HG02970 (cell line): Measurements from ENCODE around the gene KIF25.

Source experiments
- ATAC-seq: cut with Tn5 transposase; IDR thresholded peaks from one replicate; pipeline ENCODE4 v1.9.1; 2021; ENCODE audit warnings: mild to moderate bottlenecking, moderate library complexity, moderate number of reproducible peaks; ENCODE audit not compliant: unreplicated experiment, low FRiP score

KIF25 gene

GRCh38 chr6:168015482-168016175, 18.2 kb downstream of the KIF25 start:
- ATAC-seq, result no peak

- ATAC-seq, result no peak
These were observed 18.7 kb downstream of the KIF25 start for GRCh38 chr6:168016176-168016620.

DNA sequence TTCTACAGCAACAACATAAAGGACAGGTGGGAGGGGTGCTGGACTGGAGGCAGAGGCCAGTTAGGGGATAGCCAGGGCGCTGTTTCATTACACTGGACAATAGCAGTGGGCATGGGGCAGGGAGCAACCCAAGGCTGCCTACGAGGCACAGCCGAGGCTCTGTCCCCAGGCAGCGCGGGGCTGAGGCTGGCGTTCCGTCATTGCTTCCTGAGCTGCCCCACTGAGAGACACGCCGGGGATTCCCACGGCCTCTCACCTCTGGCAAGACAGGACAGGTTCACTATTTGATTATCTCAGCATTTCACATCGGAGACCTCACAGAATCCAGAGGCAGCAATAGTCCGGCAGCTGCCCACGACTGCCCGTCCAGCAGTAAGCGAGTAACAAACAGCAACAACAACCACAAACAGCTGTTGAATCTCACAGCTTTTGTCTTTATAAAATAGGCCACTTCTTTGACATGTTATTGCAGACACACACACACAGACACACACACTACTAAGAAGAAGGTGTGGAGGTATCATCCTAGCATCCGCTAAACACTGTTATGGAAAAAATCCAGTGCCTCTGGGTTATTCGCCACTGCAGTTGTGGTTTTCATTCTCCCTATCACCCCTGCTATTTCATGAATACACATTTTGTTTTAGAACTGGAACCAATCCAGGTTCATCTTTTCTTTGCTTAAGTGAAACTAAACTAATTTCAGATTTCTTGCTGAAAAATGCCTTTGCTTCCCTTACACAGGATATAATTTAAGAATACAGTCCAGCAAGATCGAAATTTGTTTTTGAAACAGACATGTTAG, 19.5 kb downstream of the KIF25 start:
- ATAC-seq, result no peak

DNA sequence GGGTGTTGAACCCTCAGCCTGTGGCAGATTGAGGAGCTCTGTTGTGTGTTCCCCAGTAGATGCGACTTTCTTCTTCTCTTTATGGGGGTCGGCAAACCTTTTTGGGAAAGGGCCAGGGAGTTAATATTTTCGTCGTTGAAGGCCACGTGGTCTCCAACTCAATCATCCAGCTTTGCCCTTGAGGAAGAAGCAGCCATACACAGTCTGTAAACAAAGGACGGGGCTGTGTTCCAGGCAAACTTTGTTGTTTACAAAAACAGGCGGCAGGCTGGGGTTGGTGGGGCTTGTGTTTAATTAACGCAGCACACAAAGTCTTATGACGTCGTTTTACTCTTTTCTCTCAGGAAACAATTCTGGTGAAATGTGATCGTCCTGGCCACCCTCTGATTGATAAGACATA, 20.2 kb downstream of the KIF25 start:
- ATAC-seq, result no peak

- ATAC-seq, result no peak
These were observed 21.2 kb downstream of the KIF25 start for GRCh38 chr6:168018664-168019063.

DNA sequence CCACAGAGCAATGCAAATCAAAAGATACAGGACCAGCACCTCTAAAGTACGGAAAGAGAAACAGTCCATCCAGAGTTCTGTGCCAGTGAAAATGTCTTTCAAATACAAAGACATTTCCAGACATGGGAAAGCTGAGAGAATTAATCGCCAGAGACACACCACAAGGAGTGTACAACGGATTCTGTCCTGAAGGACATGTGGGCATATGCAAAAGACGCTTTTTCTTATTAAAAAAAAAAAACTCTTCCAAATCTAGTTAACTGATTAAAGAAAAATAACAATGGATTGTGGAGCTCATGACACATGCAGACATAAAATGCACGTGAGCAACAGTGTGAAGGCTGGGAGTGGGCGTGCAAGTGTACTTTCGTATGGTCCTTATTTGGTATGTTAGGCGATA, 22.8 kb downstream of the KIF25 start:
- ATAC-seq, result no peak

DNA sequence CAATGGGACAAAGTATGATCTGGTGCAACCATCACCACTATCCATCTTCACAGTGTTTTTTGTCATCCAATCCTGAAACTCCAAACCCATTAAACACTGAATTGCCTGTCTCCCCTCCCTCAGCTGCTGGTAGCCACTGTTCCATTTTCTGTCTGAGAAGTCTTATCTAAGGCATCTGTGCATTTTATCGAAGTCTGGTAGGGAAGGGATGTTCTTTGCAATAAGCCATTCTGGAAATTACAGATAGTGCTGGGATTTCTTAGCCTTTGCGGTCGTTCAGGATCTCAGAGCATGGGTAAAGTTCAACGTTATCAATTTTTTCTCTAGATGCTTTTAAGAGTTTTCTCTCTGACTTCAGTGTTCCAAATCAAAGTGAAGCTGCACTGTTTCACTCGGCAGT, 24.1 kb downstream of the KIF25 start:
- ATAC-seq, result no peak

DNA sequence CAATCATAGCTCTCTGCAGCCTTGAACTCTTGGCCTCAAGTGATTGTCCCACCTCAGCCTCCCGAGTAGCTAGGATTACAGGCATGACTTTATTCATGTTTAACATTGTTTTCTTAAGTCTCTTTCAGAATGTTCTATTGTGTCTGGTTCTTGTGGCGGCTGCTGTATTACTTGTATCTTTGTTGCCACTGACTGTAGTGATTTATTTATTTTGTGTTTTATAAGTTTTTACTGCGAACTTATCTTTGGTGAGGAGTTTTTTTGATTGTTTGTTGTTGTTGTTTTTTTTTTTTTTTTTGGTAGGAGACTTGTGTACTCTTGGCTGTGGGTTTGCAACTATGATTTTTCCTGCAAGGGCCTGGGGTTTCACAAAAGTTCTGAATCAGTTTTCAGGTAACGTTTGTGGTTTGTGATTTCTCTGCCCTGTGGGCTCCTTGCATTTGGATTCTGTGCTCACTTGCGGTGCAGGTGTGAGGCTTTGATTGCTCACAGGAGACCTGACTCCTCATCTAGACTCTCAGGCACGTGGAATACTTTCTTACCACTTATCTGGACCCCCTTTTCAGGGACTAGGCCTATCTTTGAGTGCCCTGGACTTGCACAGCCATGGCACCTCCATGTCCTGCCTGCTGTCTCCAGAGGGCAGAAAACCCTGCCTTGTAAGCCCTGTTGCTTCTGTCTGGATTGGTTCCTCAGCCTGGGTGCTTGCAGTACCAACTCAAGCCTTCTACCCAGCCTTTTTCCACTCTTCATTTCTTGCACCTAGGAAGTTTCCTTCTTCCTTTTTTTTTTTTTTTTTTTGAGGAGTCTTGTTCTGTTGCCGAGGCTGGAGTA, 25.2 kb downstream of the KIF25 start:
- ATAC-seq, result no peak

DNA sequence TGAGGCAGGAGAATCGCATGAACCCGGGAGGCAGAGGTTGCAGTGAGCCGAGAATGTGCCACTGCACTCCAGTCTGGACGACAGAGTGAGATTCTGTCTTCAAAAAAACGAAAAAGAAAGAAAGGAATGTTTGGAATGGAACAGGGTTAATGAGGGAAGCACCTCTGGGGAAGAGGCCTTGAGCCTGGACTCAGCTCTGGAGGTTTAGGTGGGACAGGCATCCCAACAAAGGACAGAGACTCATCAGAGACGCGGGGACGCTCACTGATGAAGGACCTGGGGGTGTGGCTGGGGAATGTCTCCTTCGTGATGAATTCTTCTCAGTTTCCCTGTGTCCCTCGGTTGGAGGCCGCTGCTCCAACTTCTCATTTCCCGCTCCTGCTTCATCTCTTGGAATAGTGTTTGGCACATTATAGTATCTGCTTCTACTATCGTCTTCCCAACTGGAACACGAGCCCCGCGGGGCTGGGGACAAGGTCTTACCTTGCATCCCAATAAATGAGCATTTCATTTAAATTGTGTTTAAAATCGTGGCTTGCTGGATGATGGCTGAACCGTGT, 27.6 kb downstream of the KIF25 start:
- ATAC-seq, result no peak

GRCh38 chr6:168025831-168026710, 28.6 kb downstream of the KIF25 start:
- no peak for ATAC-seq

DNA sequence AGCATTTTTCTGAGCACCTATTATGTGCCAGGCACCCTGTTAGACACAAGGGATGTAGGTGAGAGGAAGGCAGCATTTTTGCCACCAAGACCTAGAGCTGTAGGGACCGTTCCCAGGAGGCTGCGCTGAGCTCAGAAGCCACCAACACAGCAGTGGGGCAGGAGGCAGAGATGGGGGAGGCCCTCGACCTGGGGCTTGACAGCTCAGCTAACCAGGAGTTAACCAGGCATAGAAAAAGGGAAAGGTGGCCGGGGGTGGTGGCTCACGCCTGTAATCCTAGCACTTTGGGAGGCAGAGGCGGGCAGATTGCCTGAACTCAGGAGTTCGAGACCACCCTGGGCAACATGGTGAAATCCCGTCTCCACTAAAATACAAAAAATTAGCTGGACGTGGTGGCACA, 29.5 kb downstream of the KIF25 start:
- no peak for ATAC-seq

GRCh38 chr6:168027521-168027920, 30.1 kb downstream of the KIF25 start:
- ATAC-seq, result no peak

GRCh38 chr6:168028181-168028580, 30.7 kb downstream of the KIF25 start:
- ATAC-seq, result no peak

- no peak for ATAC-seq
These were observed 32.2 kb downstream of the KIF25 start for GRCh38 chr6:168029459-168030217.

DNA sequence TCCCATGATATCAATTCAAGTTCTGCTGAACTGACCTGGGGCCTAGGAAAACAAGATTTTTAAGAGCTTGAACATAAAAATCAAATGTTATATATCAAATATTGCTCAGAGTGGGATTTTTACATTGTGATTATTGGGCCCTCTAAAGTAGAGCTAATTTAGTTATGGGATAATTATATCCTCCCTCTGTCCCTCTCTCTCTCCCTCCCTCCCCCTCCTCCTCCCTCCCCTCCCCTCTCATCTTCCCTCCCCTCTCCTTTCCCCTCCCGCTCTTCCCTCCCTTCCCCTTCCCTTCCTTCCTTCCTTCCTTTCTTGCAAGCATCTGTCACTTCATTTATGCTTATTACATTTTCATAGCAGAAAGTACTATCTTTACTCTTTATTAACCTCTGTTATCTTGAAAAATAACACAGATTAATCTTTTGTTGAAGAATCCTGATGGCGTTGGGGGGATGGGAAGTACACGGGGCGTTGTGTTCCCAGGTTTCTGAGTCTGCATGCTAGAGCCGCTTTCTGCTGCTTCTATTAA, 32.8 kb downstream of the KIF25 start:
- ATAC-seq, result no peak

GRCh38 chr6:168030908-168031307, 33.4 kb downstream of the KIF25 start:
- no peak for ATAC-seq

DNA sequence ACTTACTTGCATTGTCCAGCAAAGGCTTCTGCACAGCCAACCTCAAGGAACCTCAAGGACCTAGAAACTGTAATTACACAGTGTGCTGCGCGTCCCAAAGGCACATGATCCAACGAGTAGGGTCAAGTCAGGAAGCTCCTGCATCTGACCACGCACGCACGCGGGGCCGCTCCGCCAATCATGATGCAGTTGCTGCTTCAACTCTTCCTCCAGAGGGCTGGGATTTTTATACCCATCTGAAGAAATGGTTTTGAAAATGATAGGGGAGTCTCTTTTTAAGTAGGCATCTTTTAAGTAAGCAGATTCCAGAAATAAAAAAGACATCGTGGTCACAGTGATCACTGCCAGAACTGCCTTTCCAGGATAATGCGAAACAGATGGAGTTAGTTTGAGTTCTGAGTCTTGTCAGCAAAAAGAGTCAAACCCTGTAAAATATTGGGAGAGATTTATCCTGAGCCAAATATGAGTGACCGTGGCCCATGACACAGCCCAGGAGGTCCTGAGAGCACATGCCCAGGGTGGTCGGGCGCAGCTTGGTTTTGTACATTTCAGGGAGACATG, 34.0 kb downstream of the KIF25 start:
- no peak for ATAC-seq

DNA sequence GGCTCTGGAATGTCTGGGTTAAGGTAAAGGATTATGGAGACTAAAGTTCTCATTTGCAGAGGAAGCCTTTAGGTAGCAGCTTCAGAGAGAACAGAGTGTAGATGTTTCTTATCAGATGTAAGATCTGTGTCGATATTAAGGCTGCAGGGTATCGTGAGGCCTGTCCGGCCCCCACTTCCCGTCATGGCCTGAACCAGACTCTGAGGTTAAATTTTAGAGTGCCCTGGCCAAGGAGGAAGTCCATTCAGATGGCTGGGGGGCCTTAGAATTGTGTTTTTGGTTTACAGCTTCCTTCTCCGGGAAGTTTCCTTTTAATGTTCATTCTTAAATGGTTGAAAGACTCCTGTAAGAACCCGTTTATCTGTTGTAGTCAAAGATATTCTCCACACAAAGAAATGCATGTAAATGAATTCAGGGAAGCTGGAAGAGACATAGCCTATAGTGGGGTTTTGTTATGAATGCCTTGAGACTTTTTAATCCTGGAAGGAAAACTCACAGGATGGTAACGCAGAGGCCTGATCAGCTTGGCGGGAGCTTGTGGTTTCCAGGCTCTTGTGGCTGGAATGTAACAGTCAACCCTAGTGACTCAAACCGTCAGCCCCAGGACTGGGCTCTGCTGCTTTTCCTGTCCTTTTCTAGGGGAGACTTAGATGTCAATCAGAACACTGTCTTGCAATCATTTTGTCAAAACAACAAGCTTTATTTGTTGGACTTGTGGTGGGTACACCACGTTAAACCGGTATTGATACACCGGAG, 34.7 kb downstream of the KIF25 start:
- ATAC-seq, result no peak
